Chondrocyte (in vitro differentiated cells): ENCODE results near the gene DSCAML1. TPM values are rescaled to one million over a fixed set of nuclear protein-coding genes. Genes with fewer than 3 reads are reported as not detected.

Experiments used
- DNase-seq: peaks from one replicate; pipeline ENCODE4 v3.0.0; 2021; ENCODE audit warnings: mixed read lengths, low spot score
- H3K27ac Mint-ChIP-seq: one replicate; pipeline ENCODE4 v1.8.0; 2021; ENCODE audit warnings: mild to moderate bottlenecking, moderate library complexity, mixed read lengths; ENCODE audit not compliant: unreplicated experiment
- H3K27me3 Mint-ChIP-seq: 2 replicates; pipeline ENCODE4 v1.8.0; 2021; ENCODE audit warnings: low read depth, mixed read lengths
- H3K36me3 Mint-ChIP-seq: 2 replicates; pipeline ENCODE4 v1.8.0; 2021; ENCODE audit warnings: low read depth, mixed read lengths
- H3K4me1 Mint-ChIP-seq: 2 replicates; pipeline ENCODE4 v1.8.0; 2021; ENCODE audit warnings: low read depth, mild to moderate bottlenecking, mixed read lengths
- H3K4me3 Mint-ChIP-seq: one replicate; pipeline ENCODE4 v1.8.0; 2021; ENCODE audit warnings: mild to moderate bottlenecking, moderate library complexity, mixed read lengths; ENCODE audit not compliant: unreplicated experiment
- H3K9me3 Mint-ChIP-seq: 2 replicates; pipeline ENCODE4 v1.8.0; 2021; ENCODE audit warnings: low read depth, mixed read lengths
- CTCF ChIP-seq: fragments of 200-600 bp; sonication (generic); IDR thresholded peaks from 2 replicates; pipeline ENCODE4 v1.5.0; 2021; ENCODE audit warnings: antibody characterized with exemption, mild to moderate bottlenecking, moderate library complexity
- total RNA-seq: library from RNA; stranded (reverse); gene quantifications from 3 replicates; pipeline ENCODE4 v1.2.1, GENCODE V29; 2021

Gene DSCAML1
- total RNA-seq, 1 donor from 2014 or later, result not detected

- no peak for DNase-seq
- TF ChIP-seq CTCF, result no peak
- Mint-ChIP-seq H3K4me1 (peaks cover 6% of the 10 kb centered on the region), H3K27me3 (peaks cover 72% of the 10 kb centered on the region), H3K27ac (no peak overlapping the region), H3K4me3 (no peak overlapping the region), H3K9me3 (no peaks in the 10 kb centered on the region), H3K36me3 (no peaks in the 10 kb centered on the region)
Observed at GRCh38 chr11:117782101-117782500, 14.9 kb downstream of the DSCAML1 start.

- Mint-ChIP-seq H3K9me3 (no peaks in the 10 kb centered on the region), H3K4me3 (no peak overlapping the region), H3K27ac (no peak overlapping the region), H3K4me1 (peaks cover 5% of the 10 kb centered on the region), H3K36me3 (no peaks in the 10 kb centered on the region), H3K27me3 (peaks cover 75% of the 10 kb centered on the region)
- no peak for TF ChIP-seq CTCF
- no peak for DNase-seq
Observed at GRCh38 chr11:117781627-117782026, 15.4 kb downstream of the DSCAML1 start.

GRCh38 chr11:117780456-117780855 lies 16.6 kb downstream of the DSCAML1 start:
- Mint-ChIP-seq H3K36me3 (no peaks in the 10 kb centered on the region), H3K9me3 (no peaks in the 10 kb centered on the region), H3K4me3 (no peak overlapping the region), H3K27me3 (peaks cover 74% of the 10 kb centered on the region), H3K4me1 (no peaks in the 10 kb centered on the region), H3K27ac (no peak overlapping the region)
- TF ChIP-seq CTCF, result no peak
- DNase-seq, result no peak

- Mint-ChIP-seq H3K27ac (no peak overlapping the region), H3K27me3 (peaks cover 54% of the 10 kb centered on the region), H3K4me1 (no peaks in the 10 kb centered on the region), H3K36me3 (no peaks in the 10 kb centered on the region), H3K4me3 (no peak overlapping the region), H3K9me3 (no peaks in the 10 kb centered on the region)
- DNase-seq, result no peak
- no peak for TF ChIP-seq CTCF
Observed at GRCh38 chr11:117774553-117774952, 22.5 kb downstream of the DSCAML1 start.

GRCh38 chr11:117772360-117772759 lies 24.7 kb downstream of the DSCAML1 start:
- Mint-ChIP-seq H3K27ac (no peak overlapping the region), H3K9me3 (no peaks in the 10 kb centered on the region), H3K36me3 (no peaks in the 10 kb centered on the region), H3K27me3 (peaks cover 49% of the 10 kb centered on the region), H3K4me1 (no peaks in the 10 kb centered on the region), H3K4me3 (no peak overlapping the region)
- no peak for DNase-seq
- no peak for TF ChIP-seq CTCF
